Neural progenitor cell (in vitro differentiated cells): ENCODE measurements around the gene ARHGEF35. TPM values are rescaled to one million over a fixed set of nuclear protein-coding genes. Genes with fewer than 3 reads are reported as not detected.

Source experiments
- DNase-seq: peaks from one replicate; pipeline ENCODE4 v3.0.0-alpha.2; 2016; ENCODE audit warnings: low spot score
- H2AFZ ChIP-seq: fragments of 200-600 bp; sonication (generic); replicated peaks from 2 replicates; pipeline ENCODE4 v1.6.1; 2016; ENCODE audit warnings: antibody characterized with exemption
- H3F3A ChIP-seq: fragments of 200-600 bp; sonication (generic); 2 replicates; pipeline ENCODE4 v1.6.1; 2016; ENCODE audit warnings: antibody characterized with exemption, low read depth
- H3K27ac ChIP-seq: fragments of 200-600 bp; sonication (generic); 2 replicates; pipeline ENCODE4 v1.5.1; 2016; ENCODE audit warnings: mild to moderate bottlenecking
- H3K27me3 ChIP-seq: fragments of 200-600 bp; sonication (generic); 2 replicates; pipeline ENCODE4 v1.6.1; 2016; ENCODE audit warnings: mild to moderate bottlenecking, moderate library complexity
- H3K36me3 ChIP-seq: fragments of 200-600 bp; sonication (generic); 2 replicates; pipeline ENCODE4 v1.5.1; 2016
- H3K4me1 ChIP-seq: fragments of 200-600 bp; sonication (generic); 2 replicates; pipeline ENCODE4 v1.6.1; 2016; ENCODE audit warnings: mixed run types
- H3K4me2 ChIP-seq: fragments of 200-600 bp; sonication (generic); 2 replicates; pipeline ENCODE4 v1.6.1; 2016
- H3K4me3 ChIP-seq: fragments of 200-600 bp; sonication (generic); 2 replicates; pipeline ENCODE4 v1.5.1; 2016
- H3K79me2 ChIP-seq: fragments of 200-600 bp; sonication (generic); 2 replicates; pipeline ENCODE4 v1.6.1; 2016; ENCODE audit warnings: low read depth
- H3K9ac ChIP-seq: fragments of 200-600 bp; sonication (generic); 2 replicates; pipeline ENCODE4 v1.6.1; 2016
- H3K9me3 ChIP-seq: fragments of 200-600 bp; sonication (generic); 2 replicates; pipeline ENCODE4 v1.5.1; 2016; ENCODE audit warnings: low read depth
- H4K20me1 ChIP-seq: fragments of 200-600 bp; sonication (generic); 2 replicates; pipeline ENCODE4 v1.6.1; 2016; ENCODE audit warnings: low read depth
- H3K27ac Mint-ChIP-seq: 3 replicates; pipeline ENCODE4 v1.8.0; 2021; ENCODE audit warnings: mixed read lengths
- H3K27me3 Mint-ChIP-seq: 2 replicates; pipeline ENCODE4 v1.8.0; 2022; ENCODE audit warnings: low read depth, mild to moderate bottlenecking, inconsistent platforms, moderate library complexity, mixed read lengths; ENCODE audit not compliant: insufficient read depth
- H3K36me3 Mint-ChIP-seq: 3 replicates; pipeline ENCODE4 v1.8.0; 2021; ENCODE audit warnings: mixed read lengths
- H3K4me1 Mint-ChIP-seq: 3 replicates; pipeline ENCODE4 v1.8.0; 2021; ENCODE audit warnings: mixed read lengths
- H3K4me3 Mint-ChIP-seq: 3 replicates; pipeline ENCODE4 v1.8.0; 2021; ENCODE audit warnings: mild to moderate bottlenecking, moderate library complexity, mixed read lengths
- H3K9me3 Mint-ChIP-seq: 3 replicates; pipeline ENCODE4 v1.8.0; 2020; ENCODE audit warnings: mixed read lengths
- EZH2 ChIP-seq: fragments of 200-600 bp; sonication (generic); IDR thresholded peaks from 2 replicates; pipeline ENCODE4 v1.6.1; 2017; ENCODE audit warnings: antibody characterized with exemption, mild to moderate bottlenecking, moderate library complexity
- EZH2phosphoT487 ChIP-seq: fragments of 200-600 bp; sonication (generic); IDR thresholded peaks from 2 replicates; pipeline ENCODE4 v1.6.1; 2017; ENCODE audit warnings: antibody characterized with exemption
- total RNA-seq: library from RNA; depleted of rRNA; stranded (reverse); fragments of >200 nt; gene quantifications from 2 replicates; pipeline ENCODE4 v1.2.3, GENCODE V29; 2015; ENCODE audit warnings: low replicate concordance
- TF ChIP-seq, protein P1 (sequence below): fragments of 200-600 bp; sonication (generic); IDR thresholded peaks from 2 replicates; pipeline ENCODE4 v1.5.1; 2017; ENCODE audit warnings: antibody characterized with exemption, mild to moderate bottlenecking

The ARHGEF35 gene
- total RNA-seq, 1 donor from 2014 or later, result 0.97 TPM

DNA sequence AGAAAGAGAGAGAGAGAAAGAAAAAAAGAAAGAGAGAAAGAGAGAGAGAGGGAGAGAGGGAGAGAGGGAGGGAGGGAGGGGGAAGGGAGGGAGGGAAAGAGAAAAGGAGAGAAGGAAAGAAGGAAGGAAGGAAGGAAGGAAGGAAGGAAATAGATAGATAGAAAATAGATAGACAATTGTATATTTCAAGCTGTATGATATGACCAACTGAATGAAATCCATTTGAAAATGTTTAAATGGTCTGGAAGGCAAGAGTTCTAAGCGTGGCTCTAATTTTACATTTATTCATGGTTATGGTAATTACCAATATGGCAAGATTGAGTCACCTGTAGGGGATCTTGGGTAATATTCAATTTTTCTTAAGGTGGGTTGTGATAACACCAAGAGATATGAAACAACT is 36.8 kb downstream of the ARHGEF35 start:
- Mint-ChIP-seq H3K9me3 (no peaks in the 10 kb centered on the region), H3K4me3 (no peak overlapping the region), H3K27me3 (peaks cover 2% of the 10 kb centered on the region), H3K36me3 (no peaks in the 10 kb centered on the region), H3K4me1 (no peaks in the 10 kb centered on the region), H3K27ac (no peak overlapping the region)
- H4K20me1 ChIP-seq, result no peaks in the 10 kb centered on the region
- H3K27me3 ChIP-seq, result no peaks in the 10 kb centered on the region
- no peak overlapping the region for H3K27ac ChIP-seq
- H3K36me3 ChIP-seq, result no peaks in the 10 kb centered on the region
- TF ChIP-seq, protein P1, sequence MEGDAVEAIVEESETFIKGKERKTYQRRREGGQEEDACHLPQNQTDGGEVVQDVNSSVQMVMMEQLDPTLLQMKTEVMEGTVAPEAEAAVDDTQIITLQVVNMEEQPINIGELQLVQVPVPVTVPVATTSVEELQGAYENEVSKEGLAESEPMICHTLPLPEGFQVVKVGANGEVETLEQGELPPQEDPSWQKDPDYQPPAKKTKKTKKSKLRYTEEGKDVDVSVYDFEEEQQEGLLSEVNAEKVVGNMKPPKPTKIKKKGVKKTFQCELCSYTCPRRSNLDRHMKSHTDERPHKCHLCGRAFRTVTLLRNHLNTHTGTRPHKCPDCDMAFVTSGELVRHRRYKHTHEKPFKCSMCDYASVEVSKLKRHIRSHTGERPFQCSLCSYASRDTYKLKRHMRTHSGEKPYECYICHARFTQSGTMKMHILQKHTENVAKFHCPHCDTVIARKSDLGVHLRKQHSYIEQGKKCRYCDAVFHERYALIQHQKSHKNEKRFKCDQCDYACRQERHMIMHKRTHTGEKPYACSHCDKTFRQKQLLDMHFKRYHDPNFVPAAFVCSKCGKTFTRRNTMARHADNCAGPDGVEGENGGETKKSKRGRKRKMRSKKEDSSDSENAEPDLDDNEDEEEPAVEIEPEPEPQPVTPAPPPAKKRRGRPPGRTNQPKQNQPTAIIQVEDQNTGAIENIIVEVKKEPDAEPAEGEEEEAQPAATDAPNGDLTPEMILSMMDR, result no peak
- no peak for TF ChIP-seq EZH2
- TF ChIP-seq EZH2phosphoT487, result no peak
- H3K4me2 ChIP-seq, result no peak overlapping the region
- H3K79me2 ChIP-seq, result no peaks in the 10 kb centered on the region
- no peaks in the 10 kb centered on the region for H3F3A ChIP-seq
- H3K4me1 ChIP-seq, result no peaks in the 10 kb centered on the region
- H2AFZ ChIP-seq, result no peak overlapping the region
- no peaks in the 10 kb centered on the region for H3K9me3 ChIP-seq
- no peak for DNase-seq
- H3K4me3 ChIP-seq, result no peak overlapping the region
- no peak overlapping the region for H3K9ac ChIP-seq

DNA sequence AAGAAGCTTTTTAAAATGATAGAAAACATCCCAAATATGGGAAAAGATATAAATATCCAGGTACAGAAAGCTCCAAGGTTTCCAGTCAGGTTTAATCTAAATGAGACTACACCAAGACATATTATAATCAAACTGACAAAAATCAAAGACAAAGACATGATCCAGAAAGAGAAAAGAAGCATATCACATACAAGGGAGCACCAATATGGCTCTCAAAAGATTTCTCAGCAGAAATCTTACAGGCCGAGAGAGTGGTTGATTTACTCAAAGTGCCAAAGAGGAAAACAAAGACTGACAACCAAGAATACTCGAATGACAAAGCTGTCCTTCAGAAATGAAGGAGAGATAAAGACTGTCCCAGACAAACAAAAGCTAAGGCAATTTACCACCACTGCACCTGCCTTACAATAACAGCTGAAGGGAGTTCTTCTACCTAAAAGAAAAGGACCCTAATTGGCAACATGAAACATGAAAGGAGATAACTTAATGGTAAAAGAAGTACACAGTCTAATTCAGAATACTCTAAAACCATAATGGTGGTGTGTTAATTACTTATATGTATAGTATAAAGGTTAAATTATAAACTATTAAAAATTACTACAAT is 47.3 kb downstream of the ARHGEF35 start:
- Histone ChIP-seq H3K9ac (no peak overlapping the region), H3F3A (no peaks in the 10 kb centered on the region), H3K4me3 (no peak overlapping the region), H3K9me3 (peaks cover 12% of the 10 kb centered on the region), H4K20me1 (no peaks in the 10 kb centered on the region), H3K27ac (no peak overlapping the region), H3K27me3 (no peaks in the 10 kb centered on the region), H3K4me2 (no peak overlapping the region), H2AFZ (no peak overlapping the region), H3K79me2 (no peaks in the 10 kb centered on the region), H3K36me3 (no peaks in the 10 kb centered on the region), H3K4me1 (no peaks in the 10 kb centered on the region)
- TF ChIP-seq EZH2, result no peak
- TF ChIP-seq, protein P1, result no peak
- no peak for TF ChIP-seq EZH2phosphoT487
- no peak overlapping the region for H3K27ac Mint-ChIP-seq
- H3K27me3 Mint-ChIP-seq, result no peaks in the 10 kb centered on the region
- no peak overlapping the region for H3K4me3 Mint-ChIP-seq
- H3K4me1 Mint-ChIP-seq, result no peaks in the 10 kb centered on the region
- peaks cover 9% of the 10 kb centered on the region for H3K9me3 Mint-ChIP-seq
- no peaks in the 10 kb centered on the region for H3K36me3 Mint-ChIP-seq
- DNase-seq, result no peak

DNA sequence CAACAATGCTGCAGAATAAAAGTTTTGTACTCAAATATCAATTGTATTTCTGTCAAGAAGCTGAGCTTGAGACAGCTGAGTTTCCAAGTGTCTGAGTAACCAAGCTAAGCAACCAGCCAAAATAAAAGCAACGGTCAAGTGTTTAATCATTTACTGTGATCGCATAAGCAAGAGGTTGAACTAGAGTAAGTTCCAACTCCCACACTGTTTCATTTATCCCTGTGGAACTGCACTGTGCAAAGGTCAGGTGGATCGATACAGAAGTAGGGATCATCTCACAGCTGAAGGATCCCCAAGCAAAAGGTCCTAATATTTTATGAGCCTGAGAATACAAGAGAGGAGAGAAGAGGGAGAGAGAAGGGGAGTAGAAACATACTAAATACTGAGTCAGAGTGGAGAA is 51.2 kb downstream of the ARHGEF35 start:
- no peaks in the 10 kb centered on the region for H4K20me1 ChIP-seq

More for the DNA sequence above, 51.2 kb downstream of the ARHGEF35 start:
- Histone ChIP-seq H3K27me3 (no peaks in the 10 kb centered on the region), H3K9ac (no peak overlapping the region), H3K27ac (no peak overlapping the region), H3K36me3 (no peaks in the 10 kb centered on the region), H3K4me1 (no peaks in the 10 kb centered on the region), H3K79me2 (no peaks in the 10 kb centered on the region), H3K4me3 (no peak overlapping the region), H3F3A (no peaks in the 10 kb centered on the region), H3K9me3 (peaks cover 6% of the 10 kb centered on the region), H2AFZ (no peak overlapping the region), H3K4me2 (no peak overlapping the region)
- no peak overlapping the region for H3K4me3 Mint-ChIP-seq
- H3K36me3 Mint-ChIP-seq, result no peaks in the 10 kb centered on the region
- no peaks in the 10 kb centered on the region for H3K27me3 Mint-ChIP-seq
- no peaks in the 10 kb centered on the region for H3K4me1 Mint-ChIP-seq
- H3K27ac Mint-ChIP-seq, result no peak overlapping the region
- DNase-seq, result no peak
- H3K9me3 Mint-ChIP-seq, result peaks cover 6% of the 10 kb centered on the region
- TF ChIP-seq EZH2 (no peak), EZH2phosphoT487 (no peak)
- TF ChIP-seq, protein P1, result no peak
